GM19025 (cell line): Measurements from ENCODE around the gene CLEC16A.

ENCODE experiments used
- ATAC-seq: cut with Tn5 transposase; IDR thresholded peaks from one replicate; pipeline ENCODE4 v1.9.1; 2021; ENCODE audit warnings: mild to moderate bottlenecking, low read depth, moderate library complexity; ENCODE audit not compliant: unreplicated experiment

CLEC16A gene

DNA sequence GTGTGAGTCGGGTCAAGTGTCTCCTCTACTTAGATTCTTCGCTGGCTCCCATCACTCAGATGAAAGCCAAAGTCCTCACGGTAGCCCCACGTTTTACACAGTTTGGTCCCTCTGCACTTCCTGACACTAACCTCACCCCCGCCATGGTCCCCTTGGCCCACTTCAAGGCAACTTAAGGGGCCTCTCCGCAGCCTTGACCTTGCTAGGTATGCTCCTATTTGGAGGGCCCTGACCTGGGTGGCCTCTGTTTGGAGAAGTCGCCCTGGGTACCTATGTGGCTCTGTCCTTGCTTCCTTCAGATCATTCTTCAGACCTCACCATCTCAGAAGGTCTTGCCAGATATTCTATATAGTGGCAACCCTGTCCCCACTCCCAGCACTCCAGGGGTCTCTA, 201.5 kb downstream of the CLEC16A start:
- no peak for ATAC-seq

DNA sequence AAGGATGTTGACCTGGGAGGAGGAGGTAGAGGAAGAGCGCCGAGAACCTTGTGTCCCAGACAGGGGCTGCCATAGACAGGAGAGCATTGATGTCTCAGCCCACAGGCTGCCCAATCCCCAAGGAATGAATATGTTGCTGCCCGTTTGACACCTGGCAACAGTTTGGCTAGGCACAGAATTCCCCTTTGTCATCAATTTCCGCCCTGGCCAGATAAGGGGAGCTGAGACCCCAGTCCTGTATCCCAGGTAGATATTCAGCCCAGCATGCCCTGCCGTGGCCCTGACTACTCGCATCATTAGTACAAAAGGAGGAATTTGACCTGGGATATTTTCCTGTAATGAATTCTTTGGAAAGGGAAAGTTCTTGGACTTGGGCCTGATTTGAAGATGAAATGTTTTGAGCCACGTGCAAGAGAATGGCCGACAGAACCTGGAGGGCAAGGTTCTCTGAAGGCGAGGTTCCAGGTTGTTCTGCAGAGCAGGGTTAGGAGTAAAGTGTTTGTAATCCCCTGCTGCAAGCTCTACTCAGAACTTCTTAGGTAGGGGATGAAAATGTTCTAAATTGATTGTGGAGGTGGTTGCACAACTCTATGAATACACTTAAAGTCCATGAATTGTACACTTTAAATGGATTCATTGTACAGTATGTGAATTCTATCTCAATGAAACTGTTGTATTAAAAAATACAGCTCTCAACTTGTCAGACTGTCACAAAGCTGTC, 202.8 kb downstream of the CLEC16A start:
- ATAC-seq, result no peak

- no peak for ATAC-seq
Measured at GRCh38 chr16:11147754-11148444, 203.5 kb downstream of the CLEC16A start.

DNA sequence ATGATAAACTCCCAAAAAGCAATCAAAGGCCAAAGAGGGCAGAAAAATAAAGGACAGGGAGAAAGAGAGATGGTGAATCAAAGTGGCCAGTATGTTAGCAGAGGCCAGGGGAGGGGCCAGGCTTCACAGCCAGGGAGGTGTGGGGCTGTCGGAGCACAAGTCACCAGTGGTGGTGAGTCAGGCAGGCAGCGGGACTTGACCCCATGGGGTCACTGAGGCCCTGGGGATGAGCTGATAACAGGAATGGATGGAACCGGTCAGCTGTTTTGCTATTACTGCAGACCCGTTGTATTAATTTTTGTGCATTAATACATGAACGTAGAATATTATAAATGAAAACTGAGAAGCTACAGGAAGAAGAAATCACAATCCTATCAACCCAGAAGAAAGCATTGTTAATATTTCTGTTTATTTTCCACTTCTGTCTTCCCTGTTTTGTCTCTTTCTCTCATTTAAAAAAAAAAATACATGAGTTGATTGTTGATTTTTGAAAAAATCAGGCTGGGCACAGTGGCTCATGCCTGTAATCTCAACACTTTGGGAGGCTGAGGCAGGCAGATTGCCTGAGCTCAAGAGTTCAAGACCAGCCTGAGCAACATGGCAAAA, 204.8 kb downstream of the CLEC16A start:
- ATAC-seq, result no peak

DNA sequence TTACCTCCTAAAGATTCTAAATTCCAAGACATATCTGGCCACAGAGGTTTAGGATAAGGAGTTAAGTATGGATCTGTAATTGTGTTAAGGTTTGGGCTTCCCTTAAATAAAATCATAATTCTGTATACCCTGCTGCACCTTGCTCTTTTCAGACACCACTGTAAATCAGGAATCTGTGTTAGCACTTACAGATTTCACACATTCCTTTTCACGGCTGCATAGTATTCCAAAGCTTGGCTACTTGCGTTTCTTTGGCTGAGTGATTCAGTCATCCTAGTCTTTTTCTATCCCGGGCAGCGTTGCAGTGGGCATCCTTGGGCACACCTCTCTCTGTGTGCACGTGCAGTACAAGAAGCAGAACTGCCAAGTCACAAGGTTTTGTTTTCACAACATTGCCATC, 205.8 kb downstream of the CLEC16A start:
- ATAC-seq, result no peak

DNA sequence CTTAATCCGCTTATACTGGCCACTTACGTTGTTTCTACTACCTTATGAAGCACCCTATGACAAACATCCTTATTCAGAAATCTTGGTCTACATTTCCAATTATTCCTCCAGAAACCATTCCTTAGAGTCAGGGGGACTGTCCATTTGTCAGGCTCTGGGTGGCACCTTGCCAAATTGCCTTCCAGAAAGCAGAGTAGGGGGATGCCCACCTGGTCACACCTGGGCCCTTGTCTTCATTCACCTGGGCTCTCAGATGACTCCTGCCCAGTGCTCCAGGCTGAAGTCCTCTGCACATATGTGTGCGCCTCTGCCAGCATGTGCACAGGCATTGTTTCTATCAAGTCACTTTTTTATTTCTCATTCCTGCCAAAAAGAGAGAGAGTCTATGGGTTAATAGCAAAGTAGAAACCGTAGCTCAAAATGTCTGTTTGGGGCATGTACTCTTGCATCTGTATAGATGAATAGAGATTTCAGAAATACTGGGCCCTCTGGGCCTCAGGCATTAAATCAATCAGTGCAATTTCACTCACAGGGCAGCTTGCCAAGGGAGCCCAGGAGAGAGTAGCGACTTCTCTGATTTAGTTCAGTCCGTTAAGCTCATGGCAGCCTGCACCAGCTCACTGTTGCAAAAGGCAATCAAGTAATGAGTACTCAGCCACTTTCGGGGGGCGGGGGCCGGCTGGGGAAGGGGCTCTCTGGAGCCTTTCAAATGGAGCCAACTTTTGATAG, 207.0 kb downstream of the CLEC16A start:
- ATAC-seq, result no peak

DNA sequence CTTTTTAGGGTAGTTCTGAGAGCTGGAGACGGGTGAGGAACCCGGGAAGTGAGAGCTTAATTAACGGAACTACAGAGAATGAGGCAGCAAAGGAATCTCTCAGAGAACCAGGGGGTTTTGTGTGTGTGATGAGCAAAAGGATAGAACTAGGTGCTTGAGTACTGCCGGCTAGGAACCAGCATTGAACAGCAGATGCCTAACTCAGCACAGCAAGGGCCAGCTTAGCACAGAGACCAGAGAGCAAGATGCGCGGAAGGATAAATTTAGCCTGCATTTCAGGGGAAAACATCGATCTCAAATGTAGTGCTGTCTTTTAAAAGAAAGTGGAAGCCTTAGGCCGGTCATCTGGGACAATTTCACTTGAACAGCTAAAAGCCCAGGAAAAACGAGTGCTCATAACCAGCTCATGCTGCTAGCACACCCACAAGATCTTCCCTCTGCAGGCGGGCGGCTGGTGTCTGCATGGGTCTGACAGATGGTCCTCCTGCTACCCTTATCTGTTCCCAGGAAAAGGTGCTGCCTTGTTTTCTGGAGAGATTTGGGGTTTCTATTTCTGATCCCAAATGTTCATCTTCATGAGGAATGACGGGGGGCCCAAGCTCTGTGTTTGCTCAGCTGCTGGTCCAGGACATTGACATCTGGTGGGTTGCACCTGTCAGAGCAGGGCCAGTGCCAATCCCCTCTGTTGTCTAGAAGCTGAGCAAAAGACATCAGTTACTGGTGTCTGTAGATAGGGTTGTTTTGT, 207.7 kb downstream of the CLEC16A start:
- no peak for ATAC-seq

GRCh38 chr16:11152677-11153331, 208.4 kb downstream of the CLEC16A start:
- no peak for ATAC-seq

- ATAC-seq, result no peak
Measured at GRCh38 chr16:11155284-11155806, 211.0 kb downstream of the CLEC16A start.

DNA sequence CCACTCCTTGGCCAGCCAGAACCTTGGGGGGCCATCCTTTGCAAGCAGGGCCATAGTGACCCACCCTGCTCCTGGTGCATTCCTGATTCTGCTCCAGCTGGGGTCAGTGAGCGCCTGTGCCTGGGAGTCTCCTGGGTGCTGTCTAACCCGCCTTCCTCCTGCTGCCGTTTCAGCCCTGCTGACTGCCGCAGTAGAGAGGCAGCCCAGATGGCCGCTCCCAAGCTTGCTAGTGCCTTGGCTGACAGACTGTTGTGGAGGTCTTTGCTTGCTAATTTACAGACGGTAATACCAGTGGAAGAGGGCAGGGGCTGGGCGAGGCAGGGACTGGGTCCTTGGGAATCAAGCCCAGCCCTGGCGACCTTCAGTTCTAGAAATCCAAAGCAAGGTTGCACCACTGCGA, 212.0 kb downstream of the CLEC16A start:
- ATAC-seq, result no peak

GRCh38 chr16:11157143-11157542, 212.8 kb downstream of the CLEC16A start:
- no peak for ATAC-seq

DNA sequence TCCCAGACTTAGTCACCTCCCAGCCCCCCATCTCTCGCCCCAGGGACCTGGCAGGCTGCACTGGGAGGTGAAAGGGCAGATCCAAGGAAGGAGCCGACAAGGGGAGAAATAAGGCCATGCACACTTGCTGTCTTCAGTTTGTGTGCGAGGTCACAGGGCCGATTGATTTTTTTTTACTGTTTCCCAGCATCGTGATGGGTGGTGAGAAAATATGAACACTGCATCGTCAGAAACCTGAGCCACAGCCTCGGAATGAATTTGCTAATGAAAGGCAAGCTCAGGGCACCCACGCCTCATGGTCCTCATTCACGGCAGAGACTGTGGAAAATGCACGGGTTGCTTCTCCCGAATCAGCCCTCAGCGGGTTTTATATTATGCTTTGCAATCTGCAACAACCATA, 213.7 kb downstream of the CLEC16A start:
- ATAC-seq, result no peak

DNA sequence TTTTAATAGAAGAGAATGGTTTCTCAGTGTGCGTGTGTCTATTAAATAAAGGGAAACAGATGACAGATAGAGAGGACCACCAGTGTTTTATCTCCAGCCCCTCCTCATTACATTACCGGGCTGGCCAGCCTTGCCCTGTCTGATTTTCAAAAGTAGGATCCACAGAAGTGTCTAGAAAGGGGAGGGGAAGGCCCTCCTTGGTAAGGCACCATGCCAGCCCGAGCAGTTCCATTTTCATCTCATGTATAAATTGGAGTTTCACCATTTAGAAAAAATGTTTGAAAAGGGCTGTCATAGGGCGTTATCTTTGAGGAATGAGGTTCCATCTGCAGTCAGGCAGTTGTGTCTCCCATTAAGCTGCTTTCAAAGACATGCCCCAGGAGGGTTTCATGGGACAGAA, 214.9 kb downstream of the CLEC16A start:
- ATAC-seq, result no peak

DNA sequence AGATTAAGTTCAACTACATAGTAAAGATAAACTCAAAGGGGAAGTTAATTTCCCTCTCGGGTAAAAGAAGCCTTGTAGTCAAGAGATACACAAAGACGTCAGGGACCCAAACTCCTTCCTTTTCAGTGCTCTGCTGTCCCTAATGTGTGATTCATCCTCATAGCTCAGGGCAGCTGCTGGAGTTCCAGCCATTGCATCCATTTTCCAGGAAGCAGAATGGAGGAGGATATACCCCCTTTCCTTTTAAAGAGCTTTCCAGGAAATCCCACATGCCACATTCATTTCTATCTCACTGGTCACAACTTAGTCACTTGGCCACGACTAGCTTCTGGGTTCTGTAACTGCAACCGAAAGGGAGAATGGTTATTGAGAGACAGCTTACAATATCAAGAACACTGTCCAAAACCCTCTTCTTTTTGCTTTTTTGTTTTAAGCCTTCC, 216.3 kb downstream of the CLEC16A start:
- ATAC-seq, result no peak

DNA sequence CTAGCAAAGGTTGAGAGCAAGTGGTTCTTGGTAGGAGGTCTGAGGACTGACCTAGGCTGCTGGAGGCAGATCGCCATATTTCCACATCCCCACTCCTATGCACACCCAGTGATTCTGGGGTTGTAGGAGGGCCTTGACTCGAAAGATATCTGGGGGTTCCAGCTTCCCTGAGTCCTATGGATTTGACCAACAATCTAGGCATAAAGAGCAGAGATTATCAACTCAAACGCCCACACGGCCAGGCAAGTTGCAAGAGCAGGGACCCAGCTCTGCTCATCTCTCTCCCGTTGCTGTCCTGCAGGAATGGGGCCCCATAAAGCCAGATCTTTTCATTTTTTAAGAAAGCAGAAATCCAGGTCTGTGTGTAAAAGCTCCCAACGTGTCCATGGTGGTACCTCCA, 217.1 kb downstream of the CLEC16A start:
- ATAC-seq, result no peak

GRCh38 chr16:11161974-11162373, 217.6 kb downstream of the CLEC16A start:
- ATAC-seq, result no peak

GRCh38 chr16:11162586-11163268, 218.4 kb downstream of the CLEC16A start:
- ATAC-seq, result no peak

DNA sequence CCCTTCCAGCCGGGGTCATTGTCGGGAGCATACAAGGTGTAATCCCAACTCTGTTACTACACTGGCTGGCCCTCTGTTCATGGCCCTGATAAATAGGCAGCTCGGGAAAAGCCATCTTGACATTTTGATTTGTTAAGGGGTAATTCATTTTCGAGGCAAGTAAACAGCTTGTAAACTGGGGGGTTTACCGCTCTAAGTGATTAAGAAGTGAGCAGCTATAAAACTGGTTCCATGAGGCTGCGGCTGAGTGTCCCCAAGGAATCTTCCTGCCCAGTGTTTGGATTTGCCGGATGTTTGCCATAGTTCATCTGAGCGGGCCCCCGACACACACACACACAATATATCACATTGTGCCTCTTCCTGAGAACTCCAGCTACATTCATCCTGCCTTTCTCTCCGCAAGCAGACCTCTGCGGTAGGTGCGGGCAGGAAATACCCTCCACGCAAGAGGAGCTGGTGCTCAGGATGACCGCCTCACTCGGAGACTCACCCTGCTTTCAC, 219.4 kb downstream of the CLEC16A start:
- no peak for ATAC-seq
